ENCODE measurements around the gene DUS1L.

Gene DUS1L

GRCh38 chr17:82018152-82018988, 47.2 kb downstream of the DUS1L start:
- Histone ChIP-seq H3K27ac (ENCODE audit: low read depth, low read length) (no peak overlapping the region), H3K9me2 (replicated peaks; ENCODE audit: control insufficient read depth, low read length) (no peaks in the 10 kb centered on the region), H4K20me1 (ENCODE audit: control insufficient read depth, insufficient read depth, low read depth, low read length) (peaks cover 8% of the 10 kb centered on the region; the same call in 1 of the 2 replicates), H3K9me3 (ENCODE audit: control insufficient read depth, insufficient read depth, low read length) (no peaks in the 10 kb centered on the region), H3F3A (ENCODE audit: control insufficient read depth, insufficient read depth) (peaks cover 3% of the 10 kb centered on the region; the same call in 1 of the 2 replicates), H3K4me1 (ENCODE audit: control insufficient read depth, low read length) (peaks cover 22% of the 10 kb centered on the region), H3K4me2 (ENCODE audit: low read length) (no peak overlapping the region), H3K79me2 (ENCODE audit: control insufficient read depth, low read length) (peaks cover 23% of the 10 kb centered on the region), H3K4me3 (ENCODE audit: low read length) (no peak overlapping the region), H3K36me3 (ENCODE audit: control insufficient read depth, low read length) (peaks cover 7% of the 10 kb centered on the region), H3K27me3 (ENCODE audit: control insufficient read depth, low read length) (no peaks in the 10 kb centered on the region)
- TF ChIP-seq CTCF (IDR thresholded peaks at IDR 0.05; ENCODE audit: low read depth, low read length, poor library complexity, severe bottlenecking) (no peak), EZH2phosphoT487 (IDR thresholded peaks at IDR 0.05; ENCODE audit: borderline replicate concordance, low read length) (no peak)

GRCh38 chr17:82017612-82018151, 47.9 kb downstream of the DUS1L start:
- no peak overlapping the region for H3K4me2 ChIP-seq (ENCODE audit: low read length)
- no peaks in the 10 kb centered on the region for H3K9me3 ChIP-seq (ENCODE audit: control insufficient read depth, insufficient read depth, low read length)
- no peak overlapping the region for H3K4me3 ChIP-seq (ENCODE audit: low read length)
- H3F3A ChIP-seq (ENCODE audit: control insufficient read depth, insufficient read depth), result peaks cover 3% of the 10 kb centered on the region; the same call in 1 of the 2 replicates
- H3K27ac ChIP-seq (ENCODE audit: low read depth, low read length), result no peak overlapping the region
- no peak for TF ChIP-seq CTCF (IDR thresholded peaks at IDR 0.05; ENCODE audit: low read depth, low read length, poor library complexity, severe bottlenecking)
- no peak for TF ChIP-seq EZH2phosphoT487 (IDR thresholded peaks at IDR 0.05; ENCODE audit: borderline replicate concordance, low read length)
- H3K4me1 ChIP-seq (ENCODE audit: control insufficient read depth, low read length), result peaks cover 22% of the 10 kb centered on the region
- peaks cover 7% of the 10 kb centered on the region for H3K36me3 ChIP-seq (ENCODE audit: control insufficient read depth, low read length)
- H3K79me2 ChIP-seq (ENCODE audit: control insufficient read depth, low read length), result peaks cover 23% of the 10 kb centered on the region
- peaks cover 8% of the 10 kb centered on the region; the same call in 1 of the 2 replicates for H4K20me1 ChIP-seq (ENCODE audit: control insufficient read depth, insufficient read depth, low read depth, low read length)
- H3K9me2 ChIP-seq (replicated peaks; ENCODE audit: control insufficient read depth, low read length), result no peaks in the 10 kb centered on the region
- H3K27me3 ChIP-seq (ENCODE audit: control insufficient read depth, low read length), result no peaks in the 10 kb centered on the region

- Histone ChIP-seq H4K20me1 (ENCODE audit: control insufficient read depth, insufficient read depth, low read depth, low read length) (peaks cover 8% of the 10 kb centered on the region; the same call in 1 of the 2 replicates), H3K79me2 (ENCODE audit: control insufficient read depth, low read length) (peaks cover 17% of the 10 kb centered on the region), H3K9me2 (replicated peaks; ENCODE audit: control insufficient read depth, low read length) (no peaks in the 10 kb centered on the region), H3K4me3 (ENCODE audit: low read length) (no peak overlapping the region), H3F3A (ENCODE audit: control insufficient read depth, insufficient read depth) (peaks cover 3% of the 10 kb centered on the region; the same call in 1 of the 2 replicates), H3K27me3 (ENCODE audit: control insufficient read depth, low read length) (no peaks in the 10 kb centered on the region), H3K4me2 (ENCODE audit: low read length) (no peak overlapping the region), H3K36me3 (ENCODE audit: control insufficient read depth, low read length) (peaks cover 7% of the 10 kb centered on the region), H3K9me3 (ENCODE audit: control insufficient read depth, insufficient read depth, low read length) (no peaks in the 10 kb centered on the region), H3K4me1 (ENCODE audit: control insufficient read depth, low read length) (peaks cover 22% of the 10 kb centered on the region), H3K27ac (ENCODE audit: low read depth, low read length) (no peak overlapping the region)
- TF ChIP-seq CTCF (IDR thresholded peaks at IDR 0.05; ENCODE audit: low read depth, low read length, poor library complexity, severe bottlenecking) (no peak), EZH2phosphoT487 (IDR thresholded peaks at IDR 0.05; ENCODE audit: borderline replicate concordance, low read length) (no peak)
These were observed 48.6 kb downstream of the DUS1L start for GRCh38 chr17:82016875-82017459.

Data from DOHH2 (cell line).